HFF-Myc (cell line): Measurements from ENCODE around the gene TMEM63B.

Experiments
- DNase-seq: peaks from one replicate; pipeline ENCODE4 v3.0.0-alpha.2; 2011; ENCODE audit warnings: low read depth; ENCODE audit errors: extremely low read depth
- H3K4me3 ChIP-seq: replicated peaks from 2 replicates; pipeline ENCODE4 v1.5.1; 2011; ENCODE audit warnings: low read depth, mild to moderate bottlenecking, control low read depth, low read length
- CTCF ChIP-seq: IDR thresholded peaks from 2 replicates; pipeline ENCODE4 v1.5.1; 2012; ENCODE audit warnings: mild to moderate bottlenecking, low read depth, low read length, control low read depth; ENCODE audit errors: missing control alignments

Gene TMEM63B

DNA sequence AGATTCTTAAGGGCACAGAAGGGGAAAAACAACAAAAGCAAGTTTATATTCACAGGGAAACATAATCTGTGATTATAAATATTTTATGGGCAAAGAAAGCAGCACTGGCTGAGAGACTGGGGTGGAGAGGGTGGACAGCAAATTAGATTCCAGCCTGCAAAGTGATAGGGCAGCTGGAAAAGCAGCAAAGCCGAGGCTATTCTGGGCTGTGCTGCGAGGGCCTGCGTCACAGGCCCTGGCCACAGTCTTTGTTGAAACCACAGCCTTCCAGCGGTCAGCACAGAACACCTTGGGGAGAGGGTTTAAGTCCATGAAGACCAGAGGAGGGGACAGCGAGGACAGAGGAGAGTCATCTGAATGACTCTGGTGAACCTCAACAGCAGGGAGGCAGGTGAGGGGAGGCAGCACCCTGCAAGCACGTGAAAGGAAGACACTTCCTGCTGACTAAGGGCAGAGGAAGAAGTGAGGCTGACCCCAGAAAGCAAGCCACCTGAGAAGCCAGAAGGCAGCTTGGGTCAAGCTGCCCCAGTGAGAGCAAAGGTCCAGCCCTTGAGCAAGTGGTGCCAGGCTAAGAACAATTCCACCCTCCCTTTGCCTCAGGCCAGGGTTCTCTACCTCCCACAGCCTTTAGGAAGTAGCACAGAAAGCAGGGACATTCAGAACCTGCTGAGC is 17.2 kb upstream of the TMEM63B start:
- TF ChIP-seq CTCF, result no peak
- DNase-seq, result no peak
- no peak overlapping the region for H3K4me3 ChIP-seq

GRCh38 chr6:44110966-44111365 is 16.4 kb upstream of the TMEM63B start:
- no peak for DNase-seq
- H3K4me3 ChIP-seq, result no peak overlapping the region
- TF ChIP-seq CTCF, result no peak

DNA sequence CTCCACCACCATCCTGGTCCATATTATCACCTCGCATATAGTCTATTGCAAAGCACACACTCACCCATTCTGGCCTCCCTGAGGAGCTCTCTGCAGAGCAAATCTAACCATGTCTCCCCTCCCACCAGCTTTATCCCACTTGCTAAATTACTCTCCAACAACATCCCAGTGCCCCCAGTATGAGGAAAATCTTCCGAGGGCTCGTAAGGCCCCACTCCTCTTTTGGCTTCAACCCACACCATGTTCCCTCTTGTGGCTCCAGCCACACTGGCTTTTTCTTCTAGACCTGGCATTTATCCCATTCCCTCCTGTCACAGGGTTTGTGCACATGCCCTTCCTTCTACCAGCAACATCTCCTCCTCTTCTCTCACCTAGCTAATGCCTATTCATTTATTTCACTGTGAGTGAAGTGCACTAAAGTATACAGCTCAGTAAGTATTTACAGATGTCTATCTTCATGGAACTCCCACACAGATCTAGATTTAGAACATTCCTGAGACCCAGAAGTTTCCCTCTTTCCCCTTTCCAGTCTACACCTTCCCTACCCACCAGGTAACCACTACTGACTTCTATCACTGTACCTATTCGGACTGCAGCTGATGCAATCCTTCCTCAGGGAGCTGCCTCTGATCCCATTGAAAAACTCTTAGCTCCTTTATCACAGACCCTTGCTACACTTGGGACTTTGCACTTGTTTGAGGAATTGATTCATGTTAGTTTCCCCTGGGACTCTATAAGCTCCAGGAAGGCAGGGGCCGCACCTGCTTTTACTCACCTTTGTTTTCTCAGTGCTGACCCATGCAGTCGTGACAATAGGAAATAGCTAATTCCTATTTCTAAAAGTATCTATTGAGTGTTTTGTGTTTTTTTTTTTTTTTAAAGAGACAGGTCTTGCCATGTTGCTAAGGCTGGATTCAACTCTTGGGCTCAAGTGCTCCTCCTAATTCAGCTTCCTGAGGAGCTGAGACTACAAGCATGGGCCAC is 15.6 kb upstream of the TMEM63B start:
- TF ChIP-seq CTCF, result no peak
- DNase-seq, result no peak
- no peak overlapping the region for H3K4me3 ChIP-seq

DNA sequence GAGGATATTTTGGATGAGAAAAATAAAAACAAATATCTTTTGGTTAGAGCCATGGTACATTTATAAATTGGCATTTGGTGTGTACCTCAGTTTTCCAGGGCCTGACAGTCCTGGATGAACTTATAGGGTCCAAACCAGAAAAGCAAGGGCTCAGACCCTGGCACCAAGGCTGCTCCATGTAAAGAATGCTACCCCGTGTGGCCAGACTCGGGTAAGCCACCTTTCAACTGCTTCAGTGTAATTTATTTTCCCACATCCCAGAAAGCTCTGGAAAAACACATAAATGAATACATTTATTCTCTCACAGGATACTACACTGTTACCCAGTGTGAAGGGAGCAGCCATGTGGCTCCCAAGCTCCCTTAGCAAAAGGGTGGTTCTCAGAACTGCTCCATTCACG is 13.9 kb upstream of the TMEM63B start:
- DNase-seq, result no peak
- no peak overlapping the region for H3K4me3 ChIP-seq
- TF ChIP-seq CTCF, result peak; percentile 17

DNA sequence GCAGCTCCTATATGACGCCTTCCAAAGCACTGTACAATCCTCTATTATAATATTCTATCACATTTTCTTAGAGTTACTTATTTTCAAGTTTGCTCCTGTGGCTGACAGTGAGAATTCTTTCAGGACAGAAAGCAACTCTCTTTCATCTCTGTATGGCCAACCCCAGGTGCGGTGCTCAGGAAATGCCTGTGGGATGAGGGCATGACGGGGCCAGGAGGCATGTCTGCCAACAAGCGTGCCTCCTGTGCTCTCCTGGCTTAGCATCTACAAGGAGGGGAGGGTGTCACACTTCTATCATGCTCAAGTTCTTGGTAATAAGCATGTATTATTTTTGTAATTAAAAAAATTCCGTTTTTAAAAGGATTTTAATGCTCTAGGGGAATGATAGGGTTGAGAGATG is 11.5 kb upstream of the TMEM63B start:
- DNase-seq, result no peak
- no peak overlapping the region for H3K4me3 ChIP-seq
- TF ChIP-seq CTCF, result no peak

- no peak for TF ChIP-seq CTCF
- no peak overlapping the region for H3K4me3 ChIP-seq
Observed at GRCh38 chr6:44116641-44117382, 10.5 kb upstream of the TMEM63B start.

More at GRCh38 chr6:44116641-44117382, 10.5 kb upstream of the TMEM63B start:
- DNase-seq, result no peak
